ENCODE data around the gene HOXD4.

HOXD4 gene

DNA sequence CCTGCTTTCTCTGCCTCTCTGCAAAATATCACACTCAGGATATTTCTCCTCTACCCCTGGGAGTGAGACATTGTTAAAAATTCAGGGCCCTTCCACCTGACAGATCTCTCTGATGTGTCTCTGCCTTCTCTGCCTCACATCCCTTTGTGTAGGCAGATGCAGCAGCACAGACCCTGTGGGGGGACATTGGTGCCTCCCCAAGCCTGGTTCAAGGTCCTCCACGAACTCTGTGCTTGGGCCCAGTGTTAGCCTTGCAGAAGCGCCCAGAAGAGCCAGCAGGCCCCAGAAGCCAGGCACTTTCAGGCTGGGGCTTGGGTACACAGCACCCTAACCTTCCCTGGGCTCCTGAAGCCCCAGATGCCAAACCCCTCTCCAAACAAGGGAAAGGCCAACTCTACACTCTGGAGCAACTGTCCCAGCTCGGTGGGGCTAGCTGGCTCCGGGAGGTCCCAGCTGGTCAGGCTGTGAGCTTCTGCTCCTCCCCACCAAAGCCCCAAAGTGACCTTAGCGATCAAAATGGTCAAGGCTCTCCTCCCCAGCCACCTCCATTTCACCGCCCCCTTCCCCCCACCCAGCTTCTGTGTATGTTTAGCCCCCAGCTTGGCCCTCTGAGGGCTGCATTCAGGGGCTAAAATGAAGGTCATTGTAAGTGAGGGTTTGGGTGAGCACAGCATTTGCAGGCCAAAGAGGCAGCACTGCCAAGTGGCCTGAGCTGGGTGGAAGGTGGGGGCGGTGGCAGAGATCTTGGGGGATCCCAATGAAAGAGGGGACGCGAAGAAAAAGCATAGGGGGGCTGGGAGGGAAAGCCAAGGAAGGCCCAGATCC is 26.2 kb upstream of the HOXD4 start:
- TF ChIP-seq, protein P1, sequence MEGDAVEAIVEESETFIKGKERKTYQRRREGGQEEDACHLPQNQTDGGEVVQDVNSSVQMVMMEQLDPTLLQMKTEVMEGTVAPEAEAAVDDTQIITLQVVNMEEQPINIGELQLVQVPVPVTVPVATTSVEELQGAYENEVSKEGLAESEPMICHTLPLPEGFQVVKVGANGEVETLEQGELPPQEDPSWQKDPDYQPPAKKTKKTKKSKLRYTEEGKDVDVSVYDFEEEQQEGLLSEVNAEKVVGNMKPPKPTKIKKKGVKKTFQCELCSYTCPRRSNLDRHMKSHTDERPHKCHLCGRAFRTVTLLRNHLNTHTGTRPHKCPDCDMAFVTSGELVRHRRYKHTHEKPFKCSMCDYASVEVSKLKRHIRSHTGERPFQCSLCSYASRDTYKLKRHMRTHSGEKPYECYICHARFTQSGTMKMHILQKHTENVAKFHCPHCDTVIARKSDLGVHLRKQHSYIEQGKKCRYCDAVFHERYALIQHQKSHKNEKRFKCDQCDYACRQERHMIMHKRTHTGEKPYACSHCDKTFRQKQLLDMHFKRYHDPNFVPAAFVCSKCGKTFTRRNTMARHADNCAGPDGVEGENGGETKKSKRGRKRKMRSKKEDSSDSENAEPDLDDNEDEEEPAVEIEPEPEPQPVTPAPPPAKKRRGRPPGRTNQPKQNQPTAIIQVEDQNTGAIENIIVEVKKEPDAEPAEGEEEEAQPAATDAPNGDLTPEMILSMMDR (conservative IDR thresholded peaks at IDR 0.05; ENCODE audit: low read length), result no peak
- no peak overlapping the region for H3K4me3 ChIP-seq (ENCODE audit: low read length)
- DNase-seq (ENCODE audit: low read depth), result no peak

- H3K4me3 ChIP-seq (ENCODE audit: low read length), result no peak overlapping the region
- DNase-seq (ENCODE audit: low read depth), result no peak
- TF ChIP-seq, protein P1 (conservative IDR thresholded peaks at IDR 0.05; ENCODE audit: low read length), result no peak
Observed at GRCh38 chr2:176125772-176126054, 25.6 kb upstream of the HOXD4 start.

DNA sequence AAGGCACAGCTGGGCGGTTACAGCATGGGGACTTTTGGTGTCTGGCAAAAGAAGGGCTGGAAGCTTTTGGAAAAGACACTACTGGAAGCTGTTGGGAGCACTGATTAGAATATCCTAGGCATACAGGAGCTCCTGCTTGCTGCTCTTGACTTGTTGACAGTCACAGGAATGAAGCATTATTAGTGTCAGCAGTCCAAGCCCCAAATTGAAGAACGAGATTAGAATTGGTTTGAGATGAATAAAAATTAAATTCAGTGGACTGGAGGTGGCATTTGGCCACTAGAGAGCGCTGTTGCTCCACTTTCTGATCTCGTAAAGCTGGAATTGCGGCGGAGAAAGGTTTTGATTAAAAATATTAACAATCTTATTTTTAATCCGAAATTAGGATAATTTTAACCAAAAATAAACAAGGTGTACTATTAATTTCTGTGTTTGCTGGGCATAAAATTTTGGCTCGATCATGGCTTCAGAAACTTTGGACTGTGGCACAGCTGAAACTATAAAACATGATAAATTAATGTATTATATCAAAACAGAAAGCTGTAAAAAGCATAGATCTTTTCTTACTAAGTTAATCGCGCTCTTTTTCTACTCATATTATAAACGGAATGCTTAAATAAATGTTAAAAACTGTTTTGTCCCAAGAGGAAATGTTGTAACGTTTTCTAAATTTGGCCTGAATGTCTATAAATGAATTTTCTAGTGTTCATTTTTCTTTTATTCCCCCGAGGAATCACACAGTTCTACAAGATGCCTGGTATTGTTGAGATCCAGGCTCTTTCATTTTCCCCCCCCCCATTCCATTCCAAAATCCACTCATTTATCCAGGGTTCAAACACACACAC is 24.2 kb upstream of the HOXD4 start:
- DNase-seq (ENCODE audit: low read depth), result peak; percentile 78
- peak overlapping the region; percentile 59 for H3K4me3 ChIP-seq (ENCODE audit: low read length)
- TF ChIP-seq, protein P1 (conservative IDR thresholded peaks at IDR 0.05; ENCODE audit: low read length), result peak; percentile 75

- peak overlapping the region; percentile 59 for H3K4me3 ChIP-seq (ENCODE audit: low read length)
- TF ChIP-seq, protein P1 (conservative IDR thresholded peaks at IDR 0.05; ENCODE audit: low read length), result no peak
- DNase-seq (ENCODE audit: low read depth), result no peak
Observed at GRCh38 chr2:176127774-176128072, 23.6 kb upstream of the HOXD4 start.

- peak; percentile 49 for DNase-seq (ENCODE audit: low read depth)
- peak overlapping the region; percentile 59 for H3K4me3 ChIP-seq (ENCODE audit: low read length)
- TF ChIP-seq, protein P1 (conservative IDR thresholded peaks at IDR 0.05; ENCODE audit: low read length), result no peak
Observed at GRCh38 chr2:176128172-176128981, 23.0 kb upstream of the HOXD4 start.

GRCh38 chr2:176128982-176129796 is 22.2 kb upstream of the HOXD4 start, which contains the start of gene HOXD8:
Gene HOXD8, plus strand, starts transcription at chr2:176129705. Its CDS starts 662 bp downstream, at chr2:176130367.
- TF ChIP-seq, protein P1 (conservative IDR thresholded peaks at IDR 0.05; ENCODE audit: low read length), result no peak
- peak within 1 kb of the TSS; percentile 59 for H3K4me3 ChIP-seq (ENCODE audit: low read length)
- peak; percentile 96 for DNase-seq (ENCODE audit: low read depth)

All from AG10803 (cell line).